Endodermal cell (in vitro differentiated cells): ENCODE data around the gene CORO1A. TPM values are rescaled to one million over a fixed set of nuclear protein-coding genes. Genes with fewer than 3 reads are reported as not detected.

Experiments
- DNase-seq: peaks from one replicate; pipeline ENCODE4 v3.0.0-alpha.2; 2017
- H3K27ac ChIP-seq: 2 replicates; pipeline ENCODE4 v1.5.1; 2013; ENCODE audit warnings: mild to moderate bottlenecking, low read depth, low read length, moderate library complexity
- H3K27me3 ChIP-seq: 2 replicates; pipeline ENCODE4 v1.6.1; 2013; ENCODE audit warnings: mild to moderate bottlenecking, low read length, moderate library complexity; ENCODE audit not compliant: insufficient read depth, control insufficient read depth, poor library complexity, severe bottlenecking
- H3K36me3 ChIP-seq: 2 replicates; pipeline ENCODE4 v1.7.0; 2013; ENCODE audit warnings: mild to moderate bottlenecking, low read length, moderate library complexity; ENCODE audit not compliant: control insufficient read depth, insufficient read depth
- H3K4me1 ChIP-seq: one replicate; pipeline ENCODE4 v1.7.0; 2013; ENCODE audit warnings: low read length; ENCODE audit not compliant: control insufficient read depth, insufficient read depth
- H3K4me3 ChIP-seq: 2 replicates; pipeline ENCODE4 v1.5.1; 2013; ENCODE audit warnings: mild to moderate bottlenecking, low read length, moderate library complexity
- H3K9ac ChIP-seq: 2 replicates; pipeline ENCODE4 v1.6.1; 2013; ENCODE audit warnings: mild to moderate bottlenecking, low read length, moderate library complexity; ENCODE audit not compliant: poor library complexity, severe bottlenecking; ENCODE audit errors: extremely low read depth
- H3K9me3 ChIP-seq: 2 replicates; pipeline ENCODE4 v1.6.1; 2013; ENCODE audit warnings: mild to moderate bottlenecking, low read length, moderate library complexity; ENCODE audit not compliant: control insufficient read depth
- H3K27ac Mint-ChIP-seq: 2 replicates; pipeline ENCODE4 v1.8.0; 2020; ENCODE audit warnings: mixed read lengths
- H3K27me3 Mint-ChIP-seq: 2 replicates; pipeline ENCODE4 v1.8.0; 2021; ENCODE audit warnings: mild to moderate bottlenecking, mixed read lengths; ENCODE audit not compliant: insufficient read depth
- H3K36me3 Mint-ChIP-seq: 2 replicates; pipeline ENCODE4 v1.8.0; 2020; ENCODE audit warnings: low read depth, mixed read lengths
- H3K4me1 Mint-ChIP-seq: 2 replicates; pipeline ENCODE4 v1.8.0; 2020; ENCODE audit warnings: mixed read lengths
- H3K4me3 Mint-ChIP-seq: 2 replicates; pipeline ENCODE4 v1.8.0; 2020; ENCODE audit warnings: mild to moderate bottlenecking, moderate library complexity, mixed read lengths
- H3K9me3 Mint-ChIP-seq: 2 replicates; pipeline ENCODE4 v1.8.0; 2020; ENCODE audit warnings: mild to moderate bottlenecking, mixed read lengths
- CTCF ChIP-seq: fragments of 200-600 bp; sonication (generic); conservative IDR thresholded peaks from 2 replicates; pipeline ENCODE4 v1.5.0; 2021; ENCODE audit warnings: antibody characterized with exemption, mild to moderate bottlenecking
- whole genome bisulfite sequencing, 2 experiments: methylation state at CpG; one replicate each; pipeline versions ENCODE4 v1.1.5 to v1.1.7; 2013; ENCODE audit warnings: missing lambda C conversion rate in 2 of 2, mixed read lengths in 1 of 2; ENCODE audit not compliant: insufficient coverage in 1 of 2, insufficient read length in 1 of 2; 5-methylcytosine and 5-hydroxymethylcytosine counted together
- total RNA-seq, 2 donors: library from RNA; stranded (reverse); fragmentation: NEBNext Ultra II Directional in 1 of 2; extraction: Animal tissue kit (Norgen Biotek cat#: 25700) in 1 of 2; gene quantifications; 2 replicates in 1 of 2; 3 replicates in 1 of 2; pipeline ENCODE4 v1.2.1, GENCODE V29; 2021

Gene CORO1A
- total RNA-seq, 2 donors from 2014 or later = 0.93 to 2.1 TPM

- DNase-seq = no peak
- WGBS, 2 experiments = 87 to 92% methylated on average over 7 to 13 of the region's 13 CpGs
- no peaks in the 10 kb centered on the region for H3K9me3 Mint-ChIP-seq
- H3K4me1 ChIP-seq = peaks cover 2% of the 10 kb centered on the region
- H3K36me3 Mint-ChIP-seq = no peaks in the 10 kb centered on the region
- H3K27me3 ChIP-seq = peaks cover 17% of the 10 kb centered on the region
- no peaks in the 10 kb centered on the region for H3K9me3 ChIP-seq
- H3K9ac ChIP-seq = no peak overlapping the region
- peaks cover 38% of the 10 kb centered on the region for H3K27me3 Mint-ChIP-seq
- peaks cover 2% of the 10 kb centered on the region for H3K4me1 Mint-ChIP-seq
- no peak overlapping the region for H3K4me3 Mint-ChIP-seq
- H3K36me3 ChIP-seq = no peaks in the 10 kb centered on the region
- H3K27ac ChIP-seq = no peak overlapping the region
- no peak overlapping the region for H3K4me3 ChIP-seq
- H3K27ac Mint-ChIP-seq = no peak overlapping the region
- no peak for TF ChIP-seq CTCF
These were observed 1.7 kb downstream of the CORO1A start for GRCh38 chr16:30184891-30185682.

GRCh38 chr16:30185683-30186421 lies 2.5 kb downstream of the CORO1A start:
- 90 to 93% methylated on average over 2 to 15 of the region's 15 CpGs for WGBS, 2 experiments
- no peak overlapping the region for H3K4me3 Mint-ChIP-seq
- H3K4me3 ChIP-seq = no peak overlapping the region

GRCh38 chr16:30186444-30186781 lies 3.0 kb downstream of the CORO1A start:
- Mint-ChIP-seq H3K36me3 (no peaks in the 10 kb centered on the region), H3K27me3 (peaks cover 26% of the 10 kb centered on the region), H3K27ac (no peak overlapping the region), H3K9me3 (no peaks in the 10 kb centered on the region), H3K4me1 (peaks cover 2% of the 10 kb centered on the region), H3K4me3 (no peak overlapping the region)
- Histone ChIP-seq H3K27ac (no peak overlapping the region), H3K27me3 (peaks cover 17% of the 10 kb centered on the region), H3K4me1 (peaks cover 2% of the 10 kb centered on the region), H3K4me3 (no peak overlapping the region), H3K36me3 (no peaks in the 10 kb centered on the region), H3K9ac (no peak overlapping the region), H3K9me3 (no peaks in the 10 kb centered on the region)
- 92 to 94% methylated on average over 7 to 9 of the region's 9 CpGs for WGBS, 2 experiments
- no peak for TF ChIP-seq CTCF
- DNase-seq = no peak

More at GRCh38 chr16:30185683-30186421, 2.5 kb downstream of the CORO1A start:
- peak; percentile 43 for DNase-seq
- Mint-ChIP-seq H3K9me3 (no peaks in the 10 kb centered on the region), H3K27ac (no peak overlapping the region), H3K36me3 (no peaks in the 10 kb centered on the region), H3K27me3 (peaks cover 31% of the 10 kb centered on the region), H3K4me1 (peaks cover 2% of the 10 kb centered on the region)
- H3K27ac ChIP-seq = no peak overlapping the region
- peaks cover 17% of the 10 kb centered on the region for H3K27me3 ChIP-seq
- peaks cover 2% of the 10 kb centered on the region for H3K4me1 ChIP-seq
- H3K36me3 ChIP-seq = no peaks in the 10 kb centered on the region
- H3K9ac ChIP-seq = no peak overlapping the region
- no peak for TF ChIP-seq CTCF
- H3K9me3 ChIP-seq = no peaks in the 10 kb centered on the region
